DMS53 treated with DMSO at 0.1 percent for 48 hours (cell line): ENCODE measurements around the gene CABLES2.

Source experiments
- DNase-seq: peaks from one replicate; lab custom pipeline; 2025; ENCODE audit not compliant: unreplicated experiment; lab: John Stamatoyannopoulos, UW

The CABLES2 gene

DNA sequence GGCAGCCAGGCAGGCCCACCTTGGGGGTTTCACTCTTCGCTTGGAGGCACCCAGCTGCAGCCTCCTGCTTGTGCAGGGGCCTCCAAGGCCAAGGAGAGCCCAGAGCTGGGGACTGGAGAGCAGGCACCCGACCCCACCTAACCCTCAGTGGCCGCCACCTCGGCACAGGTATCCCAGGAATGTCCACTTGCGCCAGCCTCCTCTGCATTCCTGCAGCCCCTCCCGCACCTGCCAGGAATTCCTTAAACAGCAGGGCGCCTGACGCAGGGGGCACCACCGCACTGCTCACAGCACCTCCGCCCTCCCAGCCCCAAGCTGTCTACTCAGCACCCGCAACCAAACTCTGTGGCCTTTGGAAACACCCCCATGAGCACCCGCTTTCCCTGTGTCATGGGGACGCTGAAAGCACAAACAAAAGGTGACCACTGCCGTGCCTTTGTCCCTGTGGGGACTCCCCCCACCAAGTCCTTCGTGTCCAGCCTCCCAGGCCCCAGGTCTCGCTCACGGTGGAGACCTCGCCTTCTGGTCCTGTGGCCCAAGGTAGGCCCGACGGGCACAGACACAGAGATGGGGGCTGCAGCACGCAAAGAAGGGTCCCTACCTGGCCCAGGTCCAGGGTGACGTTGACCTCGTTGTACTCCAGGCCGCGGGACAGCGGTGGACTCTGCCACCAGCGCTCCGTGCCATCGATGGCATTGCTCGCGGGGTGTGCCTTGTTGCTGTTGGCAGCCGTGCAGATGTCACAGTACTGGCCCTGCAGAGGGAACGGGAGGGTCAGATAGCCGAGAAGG is 45.1 kb downstream of the CABLES2 start:
- no peak for DNase-seq

DNA sequence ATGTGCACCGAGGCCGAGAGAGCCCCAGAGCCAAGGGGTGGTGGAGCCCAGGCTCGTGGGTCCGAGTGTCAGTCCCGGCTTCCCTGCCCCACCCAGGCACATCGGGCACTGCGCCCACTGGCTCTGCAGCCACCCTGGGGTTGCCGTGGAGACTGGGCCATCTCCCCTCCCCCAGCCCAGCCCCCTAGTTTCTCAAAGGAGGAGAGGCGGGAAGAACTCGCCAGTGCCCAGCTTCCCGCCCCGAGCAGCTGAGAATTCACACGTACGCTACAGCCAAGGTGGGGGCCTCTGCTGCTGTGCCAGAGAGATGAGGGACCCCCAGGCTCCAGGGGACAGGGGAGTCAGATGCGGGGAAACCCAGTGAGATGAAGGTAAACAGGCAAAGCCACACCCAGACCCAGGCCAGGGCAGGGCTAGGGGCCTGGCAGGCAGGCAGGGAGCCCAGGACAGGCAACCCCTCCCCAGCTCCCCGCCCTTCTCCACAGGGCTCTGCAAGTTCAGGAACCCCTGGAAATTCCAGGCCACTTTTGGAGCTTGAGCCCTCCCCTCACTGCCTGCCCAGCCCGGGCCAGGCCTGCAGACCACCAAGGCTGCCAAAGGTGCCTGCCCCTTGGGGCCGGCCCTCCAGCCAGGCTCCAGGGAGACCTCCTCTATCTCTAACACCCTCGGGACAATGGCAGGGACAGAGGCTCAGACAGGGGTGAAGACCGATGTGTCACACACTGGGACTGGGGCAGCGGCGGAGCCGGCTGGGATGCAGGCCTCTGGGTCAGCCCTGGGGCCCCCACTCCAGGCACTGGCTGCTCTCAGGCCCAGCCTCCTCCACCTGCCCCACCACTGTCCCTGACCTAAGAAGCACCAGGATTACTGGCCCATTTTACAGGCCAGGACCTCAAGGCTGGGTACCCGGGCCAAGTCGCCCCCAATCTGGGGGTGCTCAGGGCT is 46.0 kb downstream of the CABLES2 start:
- DNase-seq, result no peak

DNA sequence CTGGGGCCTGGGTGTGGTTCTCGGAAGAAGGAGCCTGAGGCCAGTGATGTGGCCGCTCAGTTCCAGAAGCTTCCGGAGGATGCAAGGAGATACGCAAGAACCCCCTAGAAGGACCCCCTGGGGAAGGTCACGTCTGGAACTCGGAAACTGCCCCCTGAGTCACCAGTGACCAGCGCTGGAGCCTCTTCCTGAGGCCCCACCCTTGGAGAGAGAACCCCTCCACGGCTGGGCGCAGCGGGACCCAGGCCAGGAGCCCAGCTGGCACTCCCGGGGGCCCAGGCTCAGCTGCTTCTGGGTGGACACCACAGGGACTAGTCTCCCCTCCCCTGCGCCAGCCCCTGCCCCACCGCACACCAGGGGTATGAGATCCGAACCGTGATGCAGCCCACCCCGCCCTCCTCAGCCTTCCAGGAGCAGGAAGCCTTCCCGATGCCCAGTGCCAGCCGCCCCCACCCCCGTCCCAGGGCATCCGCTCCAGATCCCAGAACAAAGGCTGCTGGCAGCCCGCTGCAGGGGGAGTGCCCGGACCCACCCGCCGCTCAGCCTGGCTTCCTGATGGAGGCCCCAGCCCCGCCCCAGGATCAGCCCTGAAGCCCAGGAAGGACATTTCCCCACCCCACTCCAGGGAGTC is 47.5 kb downstream of the CABLES2 start:
- DNase-seq, result no peak

DNA sequence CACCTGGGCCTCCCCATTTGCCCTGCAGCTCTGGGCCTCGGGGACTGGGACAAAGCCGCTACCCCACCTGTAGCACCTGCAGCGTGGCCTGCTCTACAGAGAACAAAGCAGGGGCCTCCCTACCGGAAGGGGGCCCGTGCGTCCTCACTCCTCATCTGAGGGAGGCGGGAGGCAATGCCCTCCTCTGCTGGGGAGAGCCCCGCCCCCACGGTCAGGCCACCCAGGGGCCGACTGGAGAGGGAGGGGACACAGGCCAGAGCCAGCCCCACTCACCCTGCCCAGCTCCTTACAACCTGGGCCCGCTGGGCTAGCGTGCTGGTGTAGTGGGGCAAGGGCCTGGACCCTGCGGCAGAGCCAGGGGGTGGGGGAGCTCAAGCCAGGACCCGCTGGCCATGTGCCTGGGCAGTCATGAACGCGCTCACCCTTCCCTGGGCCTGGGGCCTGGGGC is 48.0 kb downstream of the CABLES2 start:
- no peak for DNase-seq

DNA sequence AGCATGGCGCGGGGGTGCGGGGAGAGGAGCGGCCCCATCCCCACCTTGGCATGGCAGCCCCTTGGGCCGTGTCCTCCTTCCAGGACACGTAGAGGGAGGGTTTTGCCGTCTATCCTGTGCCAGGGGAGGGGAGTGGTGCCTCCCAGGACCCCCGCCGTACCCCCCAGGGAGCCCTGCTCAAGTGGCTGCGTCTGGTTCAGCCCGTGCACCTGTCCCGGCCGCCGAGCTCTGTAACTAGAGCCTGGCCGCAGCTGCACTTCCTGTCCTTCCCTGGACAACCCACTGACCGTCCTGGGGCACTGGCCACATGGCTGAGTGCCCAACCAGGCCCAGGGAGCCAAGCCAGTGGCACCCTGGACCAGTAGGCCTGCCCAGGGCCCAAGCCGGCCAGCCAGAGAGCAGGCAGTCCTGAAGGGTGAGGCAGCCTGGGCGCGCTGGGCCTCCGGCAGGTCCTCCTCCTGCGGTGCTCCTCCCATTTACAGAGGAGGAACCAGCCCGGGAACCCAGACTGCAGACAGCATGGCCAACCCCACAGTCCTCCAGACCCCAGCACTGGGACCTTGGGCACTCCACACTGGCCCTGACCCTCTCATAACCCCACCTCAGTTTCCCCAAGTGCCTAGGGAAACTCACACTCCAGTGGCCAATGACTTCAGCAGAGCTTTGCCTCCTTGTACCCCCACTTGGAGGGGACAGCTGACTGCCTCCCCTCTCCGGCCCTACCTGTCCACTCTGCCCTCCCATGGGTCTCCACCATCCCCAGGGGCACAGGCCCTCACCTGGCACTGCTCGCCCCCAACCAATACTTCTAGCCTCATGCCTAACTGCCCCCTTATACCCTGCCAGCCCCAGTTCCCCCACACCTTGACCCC is 48.7 kb downstream of the CABLES2 start:
- DNase-seq, result no peak

DNA sequence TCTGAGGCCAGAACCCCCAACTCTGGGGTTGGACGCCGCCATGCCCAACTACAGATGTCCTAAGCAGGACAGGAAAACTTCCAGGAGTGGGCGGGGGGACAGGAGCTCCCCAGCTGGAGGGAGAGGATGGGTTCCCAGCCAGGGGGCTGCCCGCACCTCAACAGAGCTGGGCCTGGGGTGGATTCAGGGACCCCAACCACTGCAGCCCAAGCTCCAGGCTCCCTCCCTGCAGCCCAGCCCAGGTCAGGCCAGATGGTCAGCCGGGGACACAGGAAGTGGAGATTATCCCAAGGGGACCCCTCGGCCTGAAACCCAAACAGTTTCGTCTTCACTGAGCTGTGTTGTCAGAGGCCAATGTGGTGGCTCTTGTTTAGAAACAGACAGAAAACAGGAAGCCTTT is 49.4 kb downstream of the CABLES2 start:
- no peak for DNase-seq

DNA sequence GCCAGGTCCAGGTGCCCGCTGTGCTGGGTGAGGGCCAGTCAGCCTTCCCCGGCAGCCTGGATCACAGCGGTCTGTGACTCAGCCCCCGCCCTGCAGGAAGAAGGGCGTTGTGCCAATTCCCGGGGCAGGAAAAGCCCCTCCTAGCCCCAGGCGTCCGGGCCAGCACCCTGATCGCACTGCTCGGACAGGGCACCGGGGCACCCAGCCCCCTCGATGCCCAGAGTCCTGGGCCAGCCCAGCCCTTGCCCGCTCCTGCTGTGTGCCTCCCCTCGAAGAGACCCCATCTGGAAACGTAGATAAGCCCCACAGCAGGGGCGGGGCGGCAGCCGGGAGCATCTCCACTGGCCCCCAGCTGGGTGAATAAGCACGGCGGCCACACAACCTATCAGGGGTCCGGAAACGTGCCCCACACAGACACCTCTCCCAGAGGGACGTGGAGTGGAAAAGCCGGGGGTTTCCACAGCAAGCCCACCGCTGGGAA is 49.9 kb downstream of the CABLES2 start:
- no peak for DNase-seq

DNA sequence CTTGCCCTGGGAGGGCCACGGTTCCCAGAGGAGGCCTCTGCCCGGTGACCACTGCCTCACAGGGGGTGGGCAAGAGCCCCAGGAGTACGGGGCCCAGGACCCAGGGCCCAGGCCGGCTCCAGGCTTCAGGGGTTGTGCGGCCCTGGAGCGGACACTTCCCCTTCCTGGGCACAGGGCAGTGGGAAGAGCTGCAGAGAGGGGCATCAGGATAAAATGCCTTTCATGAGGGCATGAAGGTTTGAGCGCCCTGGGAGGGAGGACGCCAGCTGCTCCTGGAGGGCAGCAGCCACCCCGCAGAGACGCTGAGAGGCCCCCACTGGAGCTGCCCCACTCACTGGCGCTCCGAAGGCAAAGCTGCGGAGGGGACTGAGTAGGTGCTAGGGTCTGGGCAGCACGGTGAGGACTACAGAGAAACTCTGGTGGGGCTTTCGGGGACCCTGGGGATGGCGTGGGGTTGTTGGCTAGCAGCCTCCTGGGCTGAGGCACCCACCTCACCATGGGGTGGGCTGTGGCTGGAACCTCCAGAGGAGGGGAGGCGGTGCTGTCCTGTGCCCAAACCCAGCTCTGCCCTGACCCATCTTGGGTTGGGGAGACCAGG is 50.4 kb downstream of the CABLES2 start:
- DNase-seq, result no peak

DNA sequence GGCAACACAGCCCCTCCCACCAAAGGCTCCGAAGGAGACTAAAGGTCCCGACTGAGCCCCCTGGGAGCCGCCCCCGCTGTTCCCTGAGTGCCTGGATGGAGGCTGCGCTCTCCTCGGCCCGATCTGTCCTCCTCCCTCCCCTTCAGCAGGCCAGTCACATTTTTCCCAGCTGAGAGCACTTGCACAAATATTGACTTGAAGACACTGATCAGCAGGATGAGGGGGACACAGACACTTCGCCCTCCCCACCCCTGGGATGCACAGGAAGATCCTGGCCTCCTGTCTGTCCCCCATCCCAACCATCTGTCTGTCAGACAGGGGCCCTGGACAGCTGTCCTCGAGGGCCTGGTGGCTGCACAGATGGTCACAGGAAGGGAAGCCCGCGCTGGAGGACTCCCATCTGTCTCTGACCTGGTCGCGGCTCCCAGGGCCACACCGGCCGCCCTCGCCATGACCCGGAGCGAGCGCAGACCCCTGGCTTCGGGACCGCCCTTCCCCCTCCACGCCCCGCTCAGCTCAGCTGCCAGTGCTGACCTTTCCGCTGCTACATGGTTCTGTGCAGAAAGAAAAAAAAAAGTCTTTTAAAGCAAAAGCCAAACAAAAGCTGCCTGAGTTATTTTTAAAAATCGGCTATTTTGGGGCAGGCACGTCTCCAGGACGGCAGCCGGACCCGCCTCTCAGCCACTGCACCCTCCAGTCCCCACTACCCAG is 51.1 kb downstream of the CABLES2 start:
- DNase-seq, result peak; percentile 78

DNA sequence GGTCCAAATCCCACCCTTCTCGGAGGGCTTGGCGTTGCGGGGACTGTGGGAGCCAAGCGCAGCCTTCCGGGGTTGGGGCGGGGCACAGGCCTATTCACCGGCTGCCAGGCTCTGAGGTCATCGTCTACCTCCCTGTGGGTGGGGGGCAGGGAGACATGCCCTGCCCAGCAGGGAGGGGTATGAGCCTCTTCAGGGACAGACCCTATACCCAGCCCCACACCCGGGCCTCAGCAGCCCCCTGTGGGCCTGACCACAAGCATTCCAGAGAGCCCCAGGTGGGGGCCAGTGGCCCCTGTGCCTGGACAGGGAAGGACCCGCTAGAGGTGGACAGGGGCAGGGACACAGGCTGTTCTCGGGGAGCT is 51.6 kb downstream of the CABLES2 start:
- peak; percentile 36 for DNase-seq

DNA sequence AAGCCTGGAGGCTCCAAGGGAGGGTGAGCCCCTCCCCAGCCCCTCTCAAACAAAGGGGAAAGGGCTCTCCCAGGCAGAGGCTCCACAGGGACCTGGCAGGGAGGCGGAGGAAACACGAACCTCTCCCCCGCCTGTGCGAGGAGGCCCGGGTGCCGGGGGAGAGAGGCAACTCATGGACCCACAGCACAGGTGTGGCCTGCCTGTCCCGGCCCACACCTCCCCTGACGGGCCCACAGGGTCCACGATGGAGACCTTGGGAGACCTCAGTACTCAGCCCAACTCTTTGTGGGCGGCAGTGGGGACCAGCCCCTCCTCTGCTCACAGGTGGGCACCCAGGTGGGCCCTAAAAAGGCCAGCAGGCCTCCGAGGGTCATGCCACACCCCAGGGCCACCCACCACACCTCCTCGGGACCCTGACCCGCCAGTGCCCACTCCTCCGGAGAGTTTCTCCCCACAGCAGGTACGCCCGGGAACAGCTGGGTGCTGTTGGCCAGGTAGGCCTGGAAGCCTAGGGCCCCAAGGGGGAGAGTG is 52.2 kb downstream of the CABLES2 start:
- DNase-seq, result no peak

DNA sequence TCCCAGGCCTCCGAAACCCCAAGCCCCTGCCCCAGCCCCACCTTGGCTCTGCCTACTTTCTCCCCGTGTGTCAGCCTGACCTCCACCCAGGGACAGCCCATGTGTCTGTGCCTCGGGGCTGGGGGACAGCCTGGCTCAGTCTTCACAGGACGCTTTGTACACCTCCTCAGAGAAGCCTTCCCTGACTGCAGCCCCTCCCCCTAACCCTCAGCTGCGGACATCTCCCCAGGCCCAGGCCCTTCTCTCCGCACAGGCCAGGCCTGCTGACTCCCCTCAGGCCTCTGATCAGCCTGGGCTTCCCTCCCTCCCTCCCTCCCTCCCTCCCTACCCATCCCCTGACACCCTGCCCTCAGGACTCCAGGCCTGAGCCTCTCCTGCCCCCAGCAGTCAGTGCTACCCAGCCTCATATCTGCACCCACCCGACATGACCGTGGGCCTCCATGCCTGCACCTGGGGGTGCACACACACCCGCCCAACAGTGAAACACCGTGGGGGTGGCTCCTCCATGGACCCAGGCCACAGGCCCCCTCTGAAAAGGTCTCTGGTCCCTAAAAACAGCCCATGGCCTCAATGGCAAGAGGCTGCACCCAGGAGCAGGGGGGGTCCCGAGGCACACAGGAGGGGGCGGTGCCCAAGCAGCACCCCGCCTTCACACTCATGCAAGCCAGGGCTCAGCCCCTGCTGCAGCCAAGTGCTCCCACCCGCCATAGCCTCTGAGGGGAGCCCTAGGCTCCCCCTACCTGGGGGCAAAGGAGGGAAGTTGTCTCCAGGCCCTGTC is 52.9 kb downstream of the CABLES2 start:
- no peak for DNase-seq

DNA sequence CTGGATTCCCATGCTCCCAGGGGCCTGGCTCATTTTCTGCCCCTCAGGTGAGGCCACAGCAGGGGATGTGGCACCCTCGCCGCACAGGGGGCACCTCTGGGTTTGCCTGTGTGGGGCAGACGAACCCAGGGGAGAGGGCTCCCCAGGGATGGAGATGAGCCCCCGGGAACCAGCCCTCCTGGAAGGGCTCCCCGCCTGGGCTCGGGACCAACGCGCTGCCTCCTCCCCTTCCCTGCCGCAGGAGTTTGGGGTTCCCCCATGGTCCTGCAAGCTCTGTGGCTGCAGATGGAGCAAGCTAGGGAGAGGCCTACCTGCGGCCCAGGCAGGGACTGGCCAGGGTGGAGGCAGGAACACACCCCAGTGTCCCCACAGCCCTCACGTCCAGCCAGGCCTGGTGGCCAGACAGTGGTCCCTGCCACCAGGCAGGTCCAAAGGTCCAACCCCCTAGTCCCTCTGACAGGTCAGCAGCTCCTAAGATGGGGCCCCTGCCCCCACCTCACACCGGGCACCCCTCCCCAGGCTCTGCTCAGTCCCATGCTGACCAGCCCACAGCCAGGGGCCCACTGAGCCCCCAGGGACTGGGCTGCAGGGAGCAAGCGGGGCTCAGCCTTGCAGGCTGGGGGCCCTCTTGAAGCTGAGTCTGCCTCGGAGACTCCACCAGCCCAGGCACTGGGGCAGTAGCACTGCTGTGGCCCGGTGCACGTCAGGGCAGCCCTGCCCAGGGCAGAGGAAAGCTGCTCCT is 53.6 kb downstream of the CABLES2 start:
- DNase-seq, result no peak

DNA sequence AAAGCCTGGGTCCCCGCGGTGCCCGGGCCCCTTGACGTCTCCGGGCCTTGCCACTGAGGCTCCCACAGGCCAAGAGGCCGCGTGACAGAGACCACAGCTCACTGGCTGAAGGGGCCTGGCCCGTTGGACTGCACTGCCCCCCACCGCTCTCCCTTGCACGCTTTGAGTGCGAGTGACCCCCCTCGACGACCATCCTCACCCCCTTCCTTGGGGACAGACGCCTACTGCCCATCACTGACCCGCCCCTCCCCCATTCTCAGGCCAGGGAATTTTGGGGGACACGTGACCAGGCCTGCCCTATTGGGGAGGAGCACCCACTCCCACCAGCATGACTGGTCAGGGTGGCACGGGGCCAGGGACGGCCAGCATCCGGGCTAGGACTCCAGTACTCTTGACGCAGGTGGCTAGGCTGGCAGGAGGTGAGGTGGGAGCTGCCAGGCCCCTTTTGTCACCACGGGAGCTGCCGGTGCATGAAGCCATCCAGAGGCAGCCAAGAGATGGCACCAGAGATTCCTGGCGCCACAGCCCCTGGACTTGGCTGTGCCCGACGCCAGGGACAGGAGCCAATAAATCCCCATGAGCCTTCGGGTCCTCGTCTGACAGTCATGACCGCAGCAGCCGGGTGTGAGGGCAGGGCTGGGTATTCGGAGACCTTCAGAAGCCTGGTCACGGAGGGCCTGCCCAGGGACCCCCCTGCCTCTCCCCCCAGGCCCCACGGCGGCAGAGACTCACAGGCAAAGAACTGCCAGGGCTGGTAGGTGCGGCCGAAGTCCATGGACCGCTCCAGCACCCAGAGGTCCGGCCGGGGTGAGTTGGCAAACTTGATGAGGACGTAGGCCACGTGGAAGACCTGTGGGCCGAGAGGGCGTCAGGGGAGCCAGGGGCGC is 54.4 kb downstream of the CABLES2 start:
- no peak for DNase-seq

DNA sequence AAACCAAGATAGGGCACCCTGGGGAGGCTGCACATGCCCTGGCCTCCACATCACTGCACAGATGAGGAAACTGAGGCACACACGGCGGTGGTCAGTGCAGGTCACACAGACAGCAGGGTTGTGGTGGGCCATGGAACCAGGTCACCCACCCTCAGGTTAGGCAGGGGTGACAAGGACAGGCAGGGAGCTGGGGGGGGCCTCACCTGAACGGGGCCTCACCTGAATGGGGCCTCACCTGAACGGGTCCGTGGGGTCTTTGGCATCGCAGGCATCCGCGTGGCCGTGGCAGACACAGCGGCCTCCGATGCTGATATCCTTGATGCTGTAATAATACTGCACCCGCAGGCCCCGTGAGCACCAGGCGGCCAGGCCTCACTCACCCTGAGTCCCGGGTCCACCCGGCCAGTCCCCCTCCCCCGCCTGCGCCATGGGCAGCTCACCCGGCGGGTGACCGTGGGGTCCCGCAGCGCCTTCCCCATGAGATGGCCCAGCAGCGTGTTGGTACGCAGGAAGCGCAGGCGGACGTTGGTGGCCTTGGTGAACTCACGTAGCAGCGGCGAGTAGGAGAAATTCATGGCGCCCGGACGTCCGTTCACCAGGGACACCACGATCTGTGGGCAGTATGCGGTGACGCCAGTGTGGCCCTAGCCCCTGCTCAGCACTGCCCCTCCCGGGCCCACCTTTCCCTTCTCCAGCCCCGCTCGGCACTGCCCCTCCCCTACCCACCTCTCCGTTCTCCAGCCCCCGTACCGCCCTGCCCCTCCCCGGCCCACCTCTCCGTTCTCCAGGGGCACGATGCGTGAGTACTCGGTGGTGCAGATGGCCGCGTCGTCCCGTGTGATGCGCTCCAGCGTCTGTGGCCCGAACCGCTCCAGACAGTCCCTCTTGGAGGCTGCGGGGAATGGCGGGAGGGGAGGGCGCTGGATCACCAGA is 55.4 kb downstream of the CABLES2 start:
- no peak for DNase-seq
